HG02759 (cell line): ENCODE data around the gene NOS1.
"Not testable (repeated sequence)": the region's sequence is repeated elsewhere in the genome, so short reads cannot be mapped to it uniquely, and the experiment has no call there.

Experiments used
- ATAC-seq: cut with Tn5 transposase; IDR thresholded peaks from one replicate; pipeline ENCODE4 v1.9.1; 2021; ENCODE audit warnings: mild to moderate bottlenecking, moderate library complexity; ENCODE audit not compliant: unreplicated experiment

The NOS1 gene

GRCh38 chr12:117361347-117361751, at the start of gene NOS1:
Gene NOS1 (minus strand): TSS chr12:117361626. CDS start chr12:117331069, 30,557 bp downstream.
- ATAC-seq = no peak

GRCh38 chr12:117409286-117409685, 47.9 kb upstream of the NOS1 start:
- no peak for ATAC-seq

GRCh38 chr12:117408161-117408791, 46.9 kb upstream of the NOS1 start:
- no peak for ATAC-seq

GRCh38 chr12:117404940-117405339, 43.5 kb upstream of the NOS1 start:
- ATAC-seq = no peak

GRCh38 chr12:117404203-117404853, 42.9 kb upstream of the NOS1 start:
- ATAC-seq = no peak

- ATAC-seq = no peak
Observed at GRCh38 chr12:117403586-117404139, 42.2 kb upstream of the NOS1 start.

- no peak for ATAC-seq
Observed at GRCh38 chr12:117402363-117402762, 40.9 kb upstream of the NOS1 start.

- ATAC-seq = no peak
Observed at GRCh38 chr12:117400912-117401311, 39.5 kb upstream of the NOS1 start.

GRCh38 chr12:117398482-117398881, 37.1 kb upstream of the NOS1 start:
- not testable (repeated sequence) for ATAC-seq

GRCh38 chr12:117395766-117396165, 34.3 kb upstream of the NOS1 start:
- no peak for ATAC-seq

- no peak for ATAC-seq
Observed at GRCh38 chr12:117394491-117394890, 33.1 kb upstream of the NOS1 start.

GRCh38 chr12:117393656-117394055, 32.2 kb upstream of the NOS1 start:
- ATAC-seq = no peak

GRCh38 chr12:117390866-117391265, 29.4 kb upstream of the NOS1 start:
- no peak for ATAC-seq

GRCh38 chr12:117388951-117389446, 27.6 kb upstream of the NOS1 start:
- no peak for ATAC-seq

GRCh38 chr12:117387832-117388231, 26.4 kb upstream of the NOS1 start:
- no peak for ATAC-seq

GRCh38 chr12:117384735-117385134, 23.3 kb upstream of the NOS1 start:
- no peak for ATAC-seq

- ATAC-seq = no peak
Observed at GRCh38 chr12:117380083-117380482, 18.7 kb upstream of the NOS1 start.

GRCh38 chr12:117377758-117378157, 16.3 kb upstream of the NOS1 start:
- no peak for ATAC-seq

GRCh38 chr12:117370588-117370987, 9.2 kb upstream of the NOS1 start:
- ATAC-seq = no peak

GRCh38 chr12:117370000-117370399, 8.6 kb upstream of the NOS1 start:
- ATAC-seq = not testable (repeated sequence)

- no peak for ATAC-seq
Observed at GRCh38 chr12:117367006-117367638, 5.7 kb upstream of the NOS1 start.
